GM04504 (cell line): ENCODE results near the gene CCDC12.
"Not testable (repeated sequence)": the region's sequence is repeated elsewhere in the genome, so short reads cannot be mapped to it uniquely, and the experiment has no call there.

Source experiments
- DNase-seq: peaks from one replicate; pipeline ENCODE4 v3.0.0-alpha.2; 2012; ENCODE audit warnings: low read depth

The CCDC12 gene

DNA sequence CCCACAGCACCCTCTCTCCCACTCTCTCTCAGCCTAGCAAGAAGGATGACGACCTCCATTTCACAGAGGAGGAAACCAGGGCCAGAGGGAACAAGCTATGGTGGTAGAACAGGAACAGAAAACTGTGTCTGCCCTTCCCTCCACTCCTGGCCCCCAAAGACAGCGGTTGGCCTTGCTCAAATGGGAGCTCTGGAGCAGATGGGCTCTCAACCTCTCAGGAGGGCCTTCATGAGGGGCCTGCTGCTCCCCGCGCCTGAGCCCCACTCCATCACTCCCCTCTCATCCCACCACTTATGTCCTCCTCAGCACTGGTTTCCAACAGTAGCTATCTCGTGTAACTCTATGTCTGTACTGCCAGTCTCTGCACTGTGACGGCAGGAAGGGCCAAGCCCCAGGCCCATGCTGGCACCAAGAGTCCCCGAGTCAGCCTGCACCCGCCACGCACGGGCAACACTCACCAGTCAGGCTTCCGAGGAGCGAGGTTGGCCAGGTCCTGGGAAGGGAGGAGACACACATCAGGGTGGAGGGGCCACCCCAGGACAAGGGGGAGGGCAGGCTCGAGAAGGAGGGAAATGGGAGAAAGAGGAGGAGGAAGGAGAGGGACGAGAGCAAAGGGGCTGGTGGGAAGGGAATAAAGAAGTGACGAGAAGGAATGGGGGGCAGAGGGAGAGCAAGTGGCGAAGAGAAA lies 53.5 kb downstream of the CCDC12 start:
- no peak for DNase-seq

GRCh38 chr3:46922426-46922825 lies 54.1 kb downstream of the CCDC12 start:
- no peak for DNase-seq

DNA sequence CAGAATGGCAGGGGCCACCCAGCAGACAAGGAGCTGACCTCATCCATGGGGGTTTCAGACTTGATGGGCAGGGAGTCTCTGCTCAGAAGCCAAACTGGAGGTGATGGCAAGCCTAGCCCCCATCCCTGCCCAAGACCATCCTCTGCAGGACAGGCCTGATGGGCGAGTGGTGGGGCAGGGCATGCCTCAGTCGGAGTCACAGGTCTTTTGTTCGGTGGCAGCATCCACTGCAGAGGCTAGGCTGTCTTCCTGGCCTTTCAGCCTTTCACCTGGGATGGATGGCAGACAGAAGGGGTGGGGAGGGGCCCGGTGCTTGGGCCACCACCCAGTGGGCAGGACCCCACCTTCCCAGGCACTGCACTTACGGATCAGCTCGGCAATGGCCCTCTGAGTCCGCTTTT lies 54.7 kb downstream of the CCDC12 start:
- DNase-seq, result no peak

DNA sequence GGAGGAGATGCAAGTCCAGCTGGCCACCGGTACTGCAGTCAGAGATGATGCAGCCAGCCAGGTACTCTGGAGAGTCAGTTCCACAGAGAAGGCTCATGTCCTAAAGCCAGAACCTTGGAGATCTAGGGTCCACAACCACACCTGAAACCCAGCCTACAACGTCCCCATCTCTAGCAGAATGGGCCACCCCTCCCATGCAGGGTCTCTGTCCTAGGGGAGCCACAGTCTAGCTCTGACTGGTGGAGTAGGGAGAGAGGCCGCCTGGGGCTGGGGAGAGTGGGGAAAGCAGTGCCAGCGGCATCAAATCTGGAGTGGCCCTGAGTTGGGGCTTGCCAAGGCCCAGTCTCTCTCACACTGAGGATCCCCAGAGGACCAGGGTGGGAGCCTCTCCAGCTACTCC lies 55.5 kb downstream of the CCDC12 start:
- DNase-seq, result no peak

GRCh38 chr3:46918634-46919033 lies 57.9 kb downstream of the CCDC12 start:
- DNase-seq, result no peak

- no peak for DNase-seq
Measured at GRCh38 chr3:46918202-46918601, 58.3 kb downstream of the CCDC12 start.

DNA sequence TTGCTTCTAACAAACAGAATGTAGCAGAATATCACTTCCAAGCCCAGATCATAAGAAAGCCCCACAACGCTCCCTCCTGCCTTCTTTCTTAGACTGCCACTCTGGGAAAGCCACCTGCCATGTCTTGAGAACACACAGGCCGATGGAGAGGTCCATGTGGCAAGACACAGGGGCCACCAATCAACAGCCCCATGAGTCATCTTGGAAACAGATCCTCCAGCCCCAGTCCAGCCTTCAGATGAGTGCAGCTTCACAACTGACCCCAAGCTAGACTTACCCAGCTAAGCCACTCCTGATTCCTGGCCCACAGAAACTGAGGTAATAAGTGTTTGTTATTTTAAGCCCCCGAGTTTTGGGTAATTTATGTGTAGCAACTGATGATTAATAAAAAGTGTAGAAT lies 59.3 kb downstream of the CCDC12 start:
- no peak for DNase-seq

- no peak for DNase-seq
Measured at GRCh38 chr3:46916799-46917198, 59.7 kb downstream of the CCDC12 start.

GRCh38 chr3:46916278-46916677 lies 60.3 kb downstream of the CCDC12 start:
- no peak for DNase-seq

- DNase-seq, result no peak
Measured at GRCh38 chr3:46915297-46915822, 61.2 kb downstream of the CCDC12 start.

DNA sequence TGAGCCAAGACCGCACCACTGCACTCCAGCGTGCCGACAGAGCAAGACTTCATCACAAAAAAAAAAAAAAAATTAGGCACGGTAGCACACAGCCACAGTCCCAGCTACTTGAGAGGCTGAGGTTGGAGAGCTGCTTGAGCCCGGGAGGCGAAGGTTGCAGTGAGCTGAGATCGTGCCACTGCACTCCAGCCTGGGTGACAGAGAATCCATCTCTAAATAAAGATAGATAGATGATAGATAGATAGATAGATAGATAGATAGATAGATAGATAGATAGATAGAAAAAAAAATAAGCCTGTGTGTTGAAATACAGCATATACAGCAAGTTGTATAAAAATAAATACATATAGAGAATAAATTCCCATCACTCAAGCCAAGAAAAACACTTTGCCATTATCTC lies 61.7 kb downstream of the CCDC12 start:
- DNase-seq, result no peak

GRCh38 chr3:46913644-46914043 lies 62.9 kb downstream of the CCDC12 start:
- no peak for DNase-seq

DNA sequence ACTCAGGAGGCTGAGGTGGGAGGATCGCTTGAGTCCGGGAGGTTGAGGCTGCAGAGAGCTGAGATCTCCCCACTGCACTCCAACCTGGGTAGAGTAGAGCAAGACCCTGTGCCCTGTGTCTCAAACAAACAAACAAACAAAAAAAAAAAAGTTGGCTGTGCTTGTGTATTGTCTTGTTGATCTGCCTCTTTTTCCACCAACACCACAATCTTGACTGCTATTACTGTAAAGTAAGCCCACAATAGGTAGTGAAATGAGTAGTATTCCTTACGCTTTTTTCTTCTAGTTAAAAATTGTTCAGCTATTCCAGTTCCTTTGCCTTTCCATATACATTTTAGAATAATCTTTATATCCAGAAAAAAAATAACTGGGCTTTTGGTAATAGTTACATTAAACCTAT lies 63.6 kb downstream of the CCDC12 start:
- no peak for DNase-seq

DNA sequence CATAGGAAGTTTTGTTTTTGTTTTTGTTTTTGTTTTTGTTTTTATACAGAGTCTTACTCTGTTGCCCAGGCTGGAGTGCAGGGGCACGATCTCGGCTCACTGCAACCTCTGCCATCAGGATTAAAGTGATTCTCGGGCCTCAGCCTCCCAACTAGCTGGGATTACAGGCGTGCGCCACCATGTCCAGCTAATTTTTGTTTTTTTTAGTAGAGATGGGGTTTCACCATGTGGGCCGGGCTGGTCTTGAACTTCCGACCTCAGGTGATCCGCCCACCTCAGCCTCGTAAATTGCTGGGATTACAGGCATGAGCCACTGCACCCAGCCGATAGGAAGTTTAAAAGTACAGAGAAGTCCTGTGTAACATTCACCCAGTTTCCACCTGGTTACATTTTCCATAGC lies 65.6 kb downstream of the CCDC12 start:
- not testable (repeated sequence) for DNase-seq

DNA sequence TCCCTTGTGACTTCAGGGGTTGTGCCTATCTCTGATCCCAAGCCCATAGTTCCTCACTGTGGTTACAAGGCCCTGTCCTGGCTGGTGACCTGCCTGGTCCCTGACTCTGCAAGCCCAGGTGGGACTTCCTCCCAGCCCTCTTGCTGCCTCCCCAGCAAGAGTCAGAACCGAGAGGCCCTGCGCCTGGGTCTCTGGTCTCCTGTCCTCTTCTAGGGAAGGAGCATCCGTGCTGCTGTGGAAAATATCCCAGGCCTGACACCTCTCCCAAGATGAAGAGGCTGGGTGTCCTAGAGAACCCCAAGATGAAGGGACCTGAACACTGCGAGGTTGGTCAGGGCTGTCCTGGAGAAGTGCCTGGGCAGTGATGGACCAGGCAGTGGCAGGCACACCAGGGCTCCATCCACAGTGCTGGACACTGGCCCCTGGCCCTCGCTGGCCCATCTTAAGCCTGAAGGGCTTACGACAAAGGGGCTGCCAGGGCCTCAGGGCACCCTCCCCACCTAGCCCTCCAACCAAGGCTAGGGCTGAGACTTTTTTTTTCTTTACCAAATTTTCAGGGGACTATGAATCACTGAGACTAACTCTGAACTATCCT lies 66.3 kb downstream of the CCDC12 start:
- DNase-seq, result no peak

- peak; percentile 67 for DNase-seq
Measured at GRCh38 chr3:46909535-46910161, 66.9 kb downstream of the CCDC12 start.

- no peak for DNase-seq
Measured at GRCh38 chr3:46908986-46909534, 67.5 kb downstream of the CCDC12 start.

DNA sequence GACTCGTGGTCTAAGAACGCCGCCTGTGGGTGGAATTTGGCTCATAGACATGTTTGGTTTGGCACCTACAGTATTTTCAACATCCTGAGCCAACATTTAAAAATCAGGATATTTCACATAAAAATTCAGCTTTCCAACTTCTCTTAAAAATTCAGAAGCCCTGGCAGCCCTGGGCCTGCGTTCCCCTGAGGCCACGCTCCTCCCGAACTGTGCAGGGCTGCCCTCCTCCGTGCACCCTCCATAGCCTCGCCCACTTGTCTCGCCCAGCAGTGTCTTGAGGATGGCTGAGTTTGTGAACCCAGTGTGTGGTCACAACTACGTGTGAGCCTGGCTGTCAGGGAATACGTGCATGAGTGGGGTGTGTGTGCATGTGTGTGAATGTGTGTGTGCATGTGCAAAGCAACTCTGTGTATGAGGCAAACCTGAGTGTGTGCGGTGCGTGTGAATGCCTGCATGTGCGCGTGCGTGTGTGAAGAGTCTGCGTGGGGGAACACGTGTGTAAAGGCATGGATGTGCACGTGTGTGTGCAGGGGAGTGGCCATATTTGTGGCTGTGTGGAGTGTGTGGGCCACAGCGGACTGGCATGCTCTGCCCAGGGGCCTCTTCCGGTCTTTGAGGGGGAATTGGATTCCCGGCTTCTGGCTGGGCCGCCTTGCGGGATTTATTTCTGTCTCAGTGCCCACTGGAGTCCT lies 68.1 kb downstream of the CCDC12 start:
- DNase-seq, result no peak

DNA sequence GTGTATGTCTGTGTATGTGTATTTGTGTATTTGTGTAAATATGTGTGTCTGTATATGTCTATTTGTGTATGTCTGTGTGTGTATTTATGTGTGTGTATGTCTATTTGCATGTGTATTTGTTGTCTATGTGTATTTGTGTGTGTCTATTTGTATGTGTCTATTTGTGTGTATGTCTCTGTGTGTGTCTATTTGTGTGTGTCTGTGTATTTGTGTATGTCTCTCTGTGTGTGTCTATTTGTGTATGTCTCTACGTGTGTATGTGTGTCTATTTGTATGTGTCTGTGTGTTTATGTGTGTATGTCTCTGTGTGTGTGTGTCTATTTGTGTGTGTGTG lies 68.6 kb downstream of the CCDC12 start:
- DNase-seq, result no peak

GRCh38 chr3:46907271-46907670 lies 69.3 kb downstream of the CCDC12 start:
- no peak for DNase-seq

GRCh38 chr3:46906471-46907058 lies 70.0 kb downstream of the CCDC12 start:
- no peak for DNase-seq
